ENCODE measurements around the gene OGA. TPM values are rescaled to one million over a fixed set of nuclear protein-coding genes. Genes with fewer than 3 reads are reported as not detected.

OGA gene
- total and polyA plus RNA-seq, 2 donors: 104 to 154 TPM

- H3K27me3 ChIP-seq (ENCODE audit: control insufficient read depth in 2 of 2, insufficient read depth in 1 of 2, low read length in 1 of 2): no peaks in the 10 kb centered on the region
- no peaks in the 10 kb centered on the region for H3K9me3 ChIP-seq (ENCODE audit: control insufficient read depth in 2 of 2, insufficient read depth in 1 of 2, low read length in 1 of 2)
- H3K4me3 ChIP-seq (ENCODE audit: low read length in 2 of 2): peak overlapping the region; percentile 98 to 100
- WGBS: under 1% methylated on average over 44 of the region's 44 CpGs
- peaks cover 8 to 12% of the 10 kb centered on the region in 2 donors for H3K36me3 ChIP-seq (ENCODE audit: control insufficient read depth in 2 of 2, insufficient read depth in 2 of 2, low read length in 1 of 2)
- peaks cover 25 to 36% of the 10 kb centered on the region in 2 donors for H3K4me1 ChIP-seq (ENCODE audit: control insufficient read depth in 2 of 2, insufficient read depth in 2 of 2, low read length in 2 of 2)
- DNase-seq (ENCODE audit: low read depth in 6 of 9, low spot score in 9 of 9): peak in 1 of 9 donors; percentile 65
- H3K27ac ChIP-seq (ENCODE audit: low read depth in 1 of 2, low read length in 1 of 2): peak overlapping the region; percentile 96 to 100
Observed at GRCh38 chr10:101817337-101818118, 716 bp downstream of the OGA start.

GRCh38 chr10:101816913-101817336 is 1.3 kb downstream of the OGA start:
- Histone ChIP-seq H3K36me3 (ENCODE audit: control insufficient read depth in 2 of 2, insufficient read depth in 2 of 2, low read length in 1 of 2) (peaks cover 14 to 17% of the 10 kb centered on the region in 2 donors), H3K27ac (ENCODE audit: low read depth in 1 of 2, low read length in 1 of 2) (peak overlapping the region in 1 of 2 donors; percentile 100), H3K4me1 (ENCODE audit: control insufficient read depth in 2 of 2, insufficient read depth in 2 of 2, low read length in 2 of 2) (peaks cover 25 to 36% of the 10 kb centered on the region in 2 donors), H3K27me3 (ENCODE audit: control insufficient read depth in 2 of 2, insufficient read depth in 1 of 2, low read length in 1 of 2) (no peaks in the 10 kb centered on the region), H3K4me3 (ENCODE audit: low read length in 2 of 2) (peak overlapping the region; percentile 98 to 100), H3K9me3 (ENCODE audit: control insufficient read depth in 2 of 2, insufficient read depth in 1 of 2, low read length in 1 of 2) (no peaks in the 10 kb centered on the region)
- 2% methylated on average over 14 of the region's 14 CpGs for WGBS
- DNase-seq (ENCODE audit: low read depth in 6 of 9, low spot score in 9 of 9): no peak

GRCh38 chr10:101816376-101816775 is 1.9 kb downstream of the OGA start:
- peak in 1 of 9 donors; percentile 33 for DNase-seq (ENCODE audit: low read depth in 6 of 9, low spot score in 9 of 9)
- WGBS: 5% methylated on average over 5 of the region's 5 CpGs
- Histone ChIP-seq H3K27ac (ENCODE audit: low read depth in 1 of 2, low read length in 1 of 2) (peak overlapping the region in 1 of 2 donors; percentile 100), H3K4me1 (ENCODE audit: control insufficient read depth in 2 of 2, insufficient read depth in 2 of 2, low read length in 2 of 2) (peaks cover 25 to 36% of the 10 kb centered on the region in 2 donors), H3K9me3 (ENCODE audit: control insufficient read depth in 2 of 2, insufficient read depth in 1 of 2, low read length in 1 of 2) (no peaks in the 10 kb centered on the region), H3K36me3 (ENCODE audit: control insufficient read depth in 2 of 2, insufficient read depth in 2 of 2, low read length in 1 of 2) (peaks cover 18% of the 10 kb centered on the region in 2 donors), H3K27me3 (ENCODE audit: control insufficient read depth in 2 of 2, insufficient read depth in 1 of 2, low read length in 1 of 2) (no peaks in the 10 kb centered on the region), H3K4me3 (ENCODE audit: low read length in 2 of 2) (peak overlapping the region; percentile 98 to 100)

- peaks cover 23 to 29% of the 10 kb centered on the region in 2 donors for H3K4me1 ChIP-seq (ENCODE audit: control insufficient read depth in 2 of 2, insufficient read depth in 2 of 2, low read length in 2 of 2)
- H3K27me3 ChIP-seq (ENCODE audit: control insufficient read depth in 2 of 2, insufficient read depth in 1 of 2, low read length in 1 of 2): no peaks in the 10 kb centered on the region
- WGBS: 92% methylated on average over 8 of the region's 8 CpGs
- peak overlapping the region; percentile 98 to 100 for H3K4me3 ChIP-seq (ENCODE audit: low read length in 2 of 2)
- peaks cover 27 to 35% of the 10 kb centered on the region in 2 donors for H3K36me3 ChIP-seq (ENCODE audit: control insufficient read depth in 2 of 2, insufficient read depth in 2 of 2, low read length in 1 of 2)
- no peaks in the 10 kb centered on the region for H3K9me3 ChIP-seq (ENCODE audit: control insufficient read depth in 2 of 2, insufficient read depth in 1 of 2, low read length in 1 of 2)
- DNase-seq (ENCODE audit: low read depth in 6 of 9, low spot score in 9 of 9): peak in 1 of 9 donors; percentile 24
- H3K27ac ChIP-seq (ENCODE audit: low read depth in 1 of 2, low read length in 1 of 2): no peak overlapping the region
Observed at GRCh38 chr10:101814466-101815071, 3.7 kb downstream of the OGA start.

GRCh38 chr10:101812606-101813005 is 5.6 kb downstream of the OGA start:
- Histone ChIP-seq H3K27ac (ENCODE audit: low read depth in 1 of 2, low read length in 1 of 2) (no peak overlapping the region), H3K4me3 (ENCODE audit: low read length in 2 of 2) (no peak overlapping the region), H3K36me3 (ENCODE audit: control insufficient read depth in 2 of 2, insufficient read depth in 2 of 2, low read length in 1 of 2) (peaks cover 32 to 52% of the 10 kb centered on the region in 2 donors), H3K4me1 (ENCODE audit: control insufficient read depth in 2 of 2, insufficient read depth in 2 of 2, low read length in 2 of 2) (peaks cover 16 to 19% of the 10 kb centered on the region in 2 donors), H3K27me3 (ENCODE audit: control insufficient read depth in 2 of 2, insufficient read depth in 1 of 2, low read length in 1 of 2) (no peaks in the 10 kb centered on the region), H3K9me3 (ENCODE audit: control insufficient read depth in 2 of 2, insufficient read depth in 1 of 2, low read length in 1 of 2) (no peaks in the 10 kb centered on the region)
- 94% methylated on average over 4 of the region's 4 CpGs for WGBS
- DNase-seq (ENCODE audit: low read depth in 6 of 9, low spot score in 9 of 9): no peak

GRCh38 chr10:101807158-101807557 is 11.1 kb downstream of the OGA start:
- H3K27me3 ChIP-seq (ENCODE audit: control insufficient read depth in 2 of 2, insufficient read depth in 1 of 2, low read length in 1 of 2): no peaks in the 10 kb centered on the region
- no peak for DNase-seq (ENCODE audit: low read depth in 6 of 9, low spot score in 9 of 9)
- no peak overlapping the region for H3K27ac ChIP-seq (ENCODE audit: low read depth in 1 of 2, low read length in 1 of 2)
- no peak overlapping the region for H3K4me3 ChIP-seq (ENCODE audit: low read length in 2 of 2)
- WGBS: 91% methylated on average over 1 of the region's 1 CpG
- no peaks in the 10 kb centered on the region for H3K4me1 ChIP-seq (ENCODE audit: control insufficient read depth in 2 of 2, insufficient read depth in 2 of 2, low read length in 2 of 2)
- peaks cover 44 to 90% of the 10 kb centered on the region in 2 donors for H3K36me3 ChIP-seq (ENCODE audit: control insufficient read depth in 2 of 2, insufficient read depth in 2 of 2, low read length in 1 of 2)
- no peaks in the 10 kb centered on the region for H3K9me3 ChIP-seq (ENCODE audit: control insufficient read depth in 2 of 2, insufficient read depth in 1 of 2, low read length in 1 of 2)

- no peak for DNase-seq (ENCODE audit: low read depth in 6 of 9, low spot score in 9 of 9)
- Histone ChIP-seq H3K36me3 (ENCODE audit: control insufficient read depth in 2 of 2, insufficient read depth in 2 of 2, low read length in 1 of 2) (peaks cover 60 to 93% of the 10 kb centered on the region in 2 donors), H3K4me3 (ENCODE audit: low read length in 2 of 2) (no peak overlapping the region), H3K4me1 (ENCODE audit: control insufficient read depth in 2 of 2, insufficient read depth in 2 of 2, low read length in 2 of 2) (no peaks in the 10 kb centered on the region), H3K27ac (ENCODE audit: low read depth in 1 of 2, low read length in 1 of 2) (no peak overlapping the region), H3K27me3 (ENCODE audit: control insufficient read depth in 2 of 2, insufficient read depth in 1 of 2, low read length in 1 of 2) (no peaks in the 10 kb centered on the region), H3K9me3 (ENCODE audit: control insufficient read depth in 2 of 2, insufficient read depth in 1 of 2, low read length in 1 of 2) (no peaks in the 10 kb centered on the region)
- WGBS: 97% methylated on average over 4 of the region's 4 CpGs
Observed at GRCh38 chr10:101803511-101803910, 14.7 kb downstream of the OGA start.

- H3K4me1 ChIP-seq (ENCODE audit: control insufficient read depth in 2 of 2, insufficient read depth in 2 of 2, low read length in 2 of 2): no peaks in the 10 kb centered on the region
- H3K36me3 ChIP-seq (ENCODE audit: control insufficient read depth in 2 of 2, insufficient read depth in 2 of 2, low read length in 1 of 2): peaks cover 60 to 96% of the 10 kb centered on the region in 2 donors
- no peaks in the 10 kb centered on the region for H3K27me3 ChIP-seq (ENCODE audit: control insufficient read depth in 2 of 2, insufficient read depth in 1 of 2, low read length in 1 of 2)
- WGBS: 93% methylated on average over 4 of the region's 4 CpGs
- H3K9me3 ChIP-seq (ENCODE audit: control insufficient read depth in 2 of 2, insufficient read depth in 1 of 2, low read length in 1 of 2): no peaks in the 10 kb centered on the region
- H3K27ac ChIP-seq (ENCODE audit: low read depth in 1 of 2, low read length in 1 of 2): no peak overlapping the region
- H3K4me3 ChIP-seq (ENCODE audit: low read length in 2 of 2): no peak overlapping the region
- no peak for DNase-seq (ENCODE audit: low read depth in 6 of 9, low spot score in 9 of 9)
Observed at GRCh38 chr10:101797403-101798059, 20.7 kb downstream of the OGA start.

GRCh38 chr10:101793526-101793925 is 24.7 kb downstream of the OGA start:
- H3K36me3 ChIP-seq (ENCODE audit: control insufficient read depth in 2 of 2, insufficient read depth in 2 of 2, low read length in 1 of 2): peaks cover 42 to 91% of the 10 kb centered on the region in 2 donors
- H3K9me3 ChIP-seq (ENCODE audit: control insufficient read depth in 2 of 2, insufficient read depth in 1 of 2, low read length in 1 of 2): no peaks in the 10 kb centered on the region
- no peak for DNase-seq (ENCODE audit: low read depth in 6 of 9, low spot score in 9 of 9)
- no peak overlapping the region for H3K4me3 ChIP-seq (ENCODE audit: low read length in 2 of 2)
- no peaks in the 10 kb centered on the region for H3K27me3 ChIP-seq (ENCODE audit: control insufficient read depth in 2 of 2, insufficient read depth in 1 of 2, low read length in 1 of 2)
- H3K4me1 ChIP-seq (ENCODE audit: control insufficient read depth in 2 of 2, insufficient read depth in 2 of 2, low read length in 2 of 2): no peaks in the 10 kb centered on the region
- no peak overlapping the region for H3K27ac ChIP-seq (ENCODE audit: low read depth in 1 of 2, low read length in 1 of 2)
- WGBS: 98% methylated on average over 12 of the region's 12 CpGs
